ENCODE results near the gene LTBP1. TPM values are rescaled to one million over a fixed set of nuclear protein-coding genes. Genes with fewer than 3 reads are reported as not detected.

LTBP1 gene
- total RNA-seq, 1 donor from 2014 or later: 327 TPM

DNA sequence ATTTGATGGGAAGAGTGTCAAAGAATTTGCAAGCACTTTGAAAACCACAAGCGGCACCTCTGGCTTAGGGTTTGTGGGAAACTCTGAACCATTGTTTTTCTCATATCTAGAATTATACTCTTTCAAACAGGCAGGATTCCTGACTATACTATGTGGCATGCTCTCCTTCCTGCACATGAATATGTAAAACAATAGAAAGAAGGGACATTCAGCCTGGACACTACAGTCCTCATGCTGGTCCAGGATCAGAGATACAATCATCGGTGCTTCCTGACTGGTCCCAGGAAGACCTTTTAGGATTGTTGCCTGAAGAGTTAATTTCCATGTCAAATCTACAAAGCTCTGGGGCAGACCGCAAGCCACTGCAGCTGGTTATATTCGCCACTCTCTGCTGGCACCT is 474.0 kb downstream of the LTBP1 start:
- Mint-ChIP-seq H3K4me1 (ENCODE audit: unreplicated experiment) (peaks cover 52% of the 10 kb centered on the region), H3K9me3 (ENCODE audit: unreplicated experiment) (no peaks in the 10 kb centered on the region), H3K27ac (ENCODE audit: unreplicated experiment) (no peak overlapping the region), H3K4me3 (ENCODE audit: unreplicated experiment) (no peak overlapping the region), H3K36me3 (ENCODE audit: low read depth, unreplicated experiment) (peaks cover 3% of the 10 kb centered on the region), H3K27me3 (ENCODE audit: unreplicated experiment) (peaks cover 9% of the 10 kb centered on the region)
- no peak for TF ChIP-seq CTCF (IDR thresholded peaks at IDR 0.05; ENCODE audit: unreplicated experiment)
- no peak for DNase-seq (ENCODE audit: low spot score)

DNA sequence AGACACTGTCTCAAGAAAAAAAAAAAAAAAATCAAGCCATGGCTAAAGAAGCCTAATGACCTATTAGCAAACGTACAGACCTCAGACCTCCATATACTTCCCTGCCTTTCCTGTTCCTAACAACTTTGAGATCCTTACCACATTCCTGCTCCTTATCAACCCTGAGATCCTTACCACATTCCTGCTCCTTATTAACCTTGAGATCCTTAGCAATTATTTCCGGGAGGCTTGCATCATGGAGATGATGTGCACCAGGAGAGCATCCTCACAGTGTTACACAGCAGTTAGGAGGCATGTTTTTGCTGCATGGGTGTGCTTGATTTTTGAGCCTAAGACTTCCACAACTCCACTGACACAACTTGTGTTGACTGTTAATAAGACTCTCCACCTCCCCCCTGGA is 475.1 kb downstream of the LTBP1 start:
- TF ChIP-seq CTCF (IDR thresholded peaks at IDR 0.05; ENCODE audit: unreplicated experiment): no peak
- Mint-ChIP-seq H3K27me3 (ENCODE audit: unreplicated experiment) (peaks cover 10% of the 10 kb centered on the region), H3K36me3 (ENCODE audit: low read depth, unreplicated experiment) (peaks cover 3% of the 10 kb centered on the region), H3K9me3 (ENCODE audit: unreplicated experiment) (no peaks in the 10 kb centered on the region), H3K4me3 (ENCODE audit: unreplicated experiment) (no peak overlapping the region), H3K27ac (ENCODE audit: unreplicated experiment) (no peak overlapping the region), H3K4me1 (ENCODE audit: unreplicated experiment) (peaks cover 46% of the 10 kb centered on the region)
- no peak for DNase-seq (ENCODE audit: low spot score)

DNA sequence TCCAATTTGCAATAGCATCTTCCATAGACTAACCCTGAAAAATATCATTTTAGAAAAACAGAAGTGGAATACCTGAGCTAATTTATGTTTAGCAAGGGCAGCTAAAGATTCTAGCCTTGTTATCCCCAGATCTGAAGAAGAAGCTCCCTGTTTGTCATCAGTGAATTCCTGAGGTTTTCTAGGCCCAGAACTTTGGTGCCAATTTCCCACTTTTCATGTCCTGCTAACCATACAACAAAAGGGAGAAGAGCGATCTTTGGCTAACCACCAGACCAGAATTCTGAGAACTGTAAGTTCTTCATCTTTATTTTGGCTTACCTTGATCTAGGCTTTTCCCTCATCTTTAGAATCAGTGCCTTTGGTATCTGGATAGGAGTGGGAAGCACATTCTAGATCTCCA is 478.4 kb downstream of the LTBP1 start:
- TF ChIP-seq CTCF (IDR thresholded peaks at IDR 0.05; ENCODE audit: unreplicated experiment): no peak
- H3K4me3 Mint-ChIP-seq (ENCODE audit: unreplicated experiment): peak overlapping the region; percentile 45
- H3K4me1 Mint-ChIP-seq (ENCODE audit: unreplicated experiment): peaks cover 20% of the 10 kb centered on the region
- DNase-seq (ENCODE audit: low spot score): no peak
- no peak overlapping the region for H3K27ac Mint-ChIP-seq (ENCODE audit: unreplicated experiment)
- H3K27me3 Mint-ChIP-seq (ENCODE audit: unreplicated experiment): peaks cover 10% of the 10 kb centered on the region
- peaks cover 7% of the 10 kb centered on the region for H3K36me3 Mint-ChIP-seq (ENCODE audit: low read depth, unreplicated experiment)
- no peaks in the 10 kb centered on the region for H3K9me3 Mint-ChIP-seq (ENCODE audit: unreplicated experiment)

DNA sequence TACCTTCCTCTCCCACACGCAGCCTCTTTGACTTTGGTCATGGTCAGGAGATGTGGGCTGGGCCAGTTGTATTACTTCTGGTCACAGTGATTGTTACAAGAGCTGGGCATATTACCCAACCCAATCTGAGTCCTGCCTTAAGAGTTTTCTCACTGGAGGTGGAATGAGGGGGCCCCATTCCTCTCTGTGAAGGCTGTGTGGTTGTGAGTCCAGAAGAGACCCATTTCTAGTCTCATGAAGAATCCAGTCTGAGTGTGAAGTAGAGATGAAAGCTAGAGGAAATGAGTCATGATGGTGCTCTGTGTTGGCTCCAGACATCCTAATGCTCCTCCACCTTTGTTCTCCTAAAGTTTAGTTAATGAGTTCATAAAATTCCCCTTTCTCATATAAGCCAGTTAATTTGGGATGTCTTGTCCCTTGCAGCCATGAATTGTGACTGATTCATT is 478.9 kb downstream of the LTBP1 start:
- no peak for TF ChIP-seq CTCF (IDR thresholded peaks at IDR 0.05; ENCODE audit: unreplicated experiment)
- Mint-ChIP-seq H3K27ac (ENCODE audit: unreplicated experiment) (no peak overlapping the region), H3K36me3 (ENCODE audit: low read depth, unreplicated experiment) (peaks cover 7% of the 10 kb centered on the region), H3K9me3 (ENCODE audit: unreplicated experiment) (no peaks in the 10 kb centered on the region), H3K4me3 (ENCODE audit: unreplicated experiment) (no peak overlapping the region), H3K27me3 (ENCODE audit: unreplicated experiment) (peaks cover 10% of the 10 kb centered on the region), H3K4me1 (ENCODE audit: unreplicated experiment) (peaks cover 16% of the 10 kb centered on the region)
- DNase-seq (ENCODE audit: low spot score): no peak

DNA sequence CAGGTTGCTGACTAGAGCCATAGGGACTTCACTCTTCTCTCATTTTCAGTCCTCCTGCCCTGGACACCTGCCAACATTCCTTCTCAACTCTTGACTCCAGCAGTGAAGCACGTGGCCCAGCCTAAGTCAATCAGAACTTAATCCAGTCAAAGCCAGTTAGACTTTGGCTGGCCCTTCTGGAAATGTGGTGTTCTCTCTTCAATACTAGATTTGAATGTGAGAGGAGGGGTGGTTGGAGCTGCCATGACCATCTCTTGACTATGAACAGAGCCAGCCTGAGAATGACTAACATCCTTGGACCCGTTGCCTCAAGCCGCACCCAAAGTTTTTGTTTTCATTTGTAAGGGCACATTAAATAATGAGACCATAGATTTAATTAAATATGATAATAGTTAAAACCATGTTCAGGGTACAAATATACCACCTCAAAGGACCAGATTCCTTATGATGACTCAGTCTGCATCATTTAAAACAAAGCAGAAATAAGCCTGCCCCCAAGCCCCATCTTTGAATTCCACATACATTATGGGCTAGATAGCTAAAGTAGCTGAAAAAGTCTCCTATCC is 480.0 kb downstream of the LTBP1 start:
- peaks cover 12% of the 10 kb centered on the region for H3K27me3 Mint-ChIP-seq (ENCODE audit: unreplicated experiment)
- TF ChIP-seq CTCF (IDR thresholded peaks at IDR 0.05; ENCODE audit: unreplicated experiment): no peak
- H3K27ac Mint-ChIP-seq (ENCODE audit: unreplicated experiment): no peak overlapping the region

More for the DNA sequence above, 480.0 kb downstream of the LTBP1 start:
- no peaks in the 10 kb centered on the region for H3K9me3 Mint-ChIP-seq (ENCODE audit: unreplicated experiment)
- H3K4me1 Mint-ChIP-seq (ENCODE audit: unreplicated experiment): peaks cover 12% of the 10 kb centered on the region
- H3K4me3 Mint-ChIP-seq (ENCODE audit: unreplicated experiment): no peak overlapping the region
- no peak for DNase-seq (ENCODE audit: low spot score)
- peaks cover 7% of the 10 kb centered on the region for H3K36me3 Mint-ChIP-seq (ENCODE audit: low read depth, unreplicated experiment)
